HG03520 (cell line): ENCODE data around the gene LRMDA.

Experiments used
- ATAC-seq: cut with Tn5 transposase; IDR thresholded peaks from one replicate; pipeline ENCODE4 v1.9.1; 2021; ENCODE audit warnings: mild to moderate bottlenecking, moderate library complexity; ENCODE audit not compliant: unreplicated experiment

LRMDA gene

DNA sequence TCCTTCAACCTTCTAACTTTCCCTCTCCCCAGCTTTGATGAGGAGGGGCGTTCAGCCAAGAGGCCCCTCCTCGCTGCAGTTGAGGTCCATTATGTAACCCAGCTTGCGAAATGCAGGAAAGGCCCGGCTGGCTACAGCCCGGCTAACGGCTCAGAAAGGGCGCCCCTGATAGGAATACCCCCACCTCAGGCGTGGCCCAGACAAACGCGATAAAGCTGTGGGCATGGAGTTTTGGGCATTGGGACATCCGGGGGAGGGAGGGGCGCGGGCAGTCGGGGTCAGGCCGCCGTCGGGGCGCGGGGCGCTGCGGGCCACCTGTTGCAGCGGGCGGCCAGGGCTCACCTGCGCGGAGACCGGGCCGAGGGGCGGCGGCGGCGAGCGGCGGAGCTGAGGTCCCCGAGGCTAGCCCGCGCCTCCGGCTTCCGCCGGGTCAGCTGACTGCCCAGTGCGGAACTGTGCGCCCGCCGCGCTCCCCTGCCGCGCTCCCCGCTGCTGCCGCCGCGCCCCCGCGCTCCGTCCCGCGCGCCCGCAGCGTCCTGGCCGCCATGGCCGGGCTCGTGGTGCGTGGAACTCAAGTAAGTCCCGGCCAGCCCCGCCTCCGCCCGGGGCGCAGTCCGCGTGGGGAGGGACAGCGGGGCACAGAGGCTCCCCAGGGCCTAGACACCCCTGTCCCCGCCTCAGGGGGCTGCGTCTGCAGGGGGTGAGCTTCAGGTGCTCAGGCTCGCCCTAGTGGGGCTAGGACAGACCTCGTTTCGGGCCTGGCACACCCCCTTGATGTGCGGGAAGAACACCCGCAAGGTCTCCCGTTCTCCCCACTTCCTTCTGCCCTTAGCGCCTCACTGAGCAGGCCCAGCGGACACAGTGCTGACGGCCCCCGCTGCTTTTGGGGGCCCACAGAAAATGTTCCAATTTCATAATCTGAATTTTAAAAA is at the start of gene LRMDA:
TSS of gene LRMDA (plus strand) at position 445 of the 932 bp plus-strand sequence.
- no peak for ATAC-seq

DNA sequence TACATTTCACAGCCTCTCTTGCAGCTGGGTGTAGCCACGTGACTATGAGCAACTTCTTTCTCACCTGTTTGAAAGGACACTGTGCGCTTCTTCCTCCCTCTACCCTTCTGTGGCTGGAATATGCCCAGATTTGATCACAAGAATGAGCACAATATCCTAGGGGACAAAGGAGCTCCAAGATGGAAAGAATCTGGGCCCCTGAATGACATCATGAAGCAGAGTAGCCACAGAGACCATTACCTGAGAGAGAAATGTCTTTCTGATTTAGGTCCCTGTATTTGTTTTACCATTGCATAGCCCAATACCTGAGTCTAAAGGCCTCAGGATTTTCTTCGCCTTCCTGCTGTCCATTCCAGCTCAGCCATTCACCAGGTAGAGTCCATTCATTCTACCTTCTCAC is 45.3 kb upstream of the LRMDA start:
- ATAC-seq: no peak

DNA sequence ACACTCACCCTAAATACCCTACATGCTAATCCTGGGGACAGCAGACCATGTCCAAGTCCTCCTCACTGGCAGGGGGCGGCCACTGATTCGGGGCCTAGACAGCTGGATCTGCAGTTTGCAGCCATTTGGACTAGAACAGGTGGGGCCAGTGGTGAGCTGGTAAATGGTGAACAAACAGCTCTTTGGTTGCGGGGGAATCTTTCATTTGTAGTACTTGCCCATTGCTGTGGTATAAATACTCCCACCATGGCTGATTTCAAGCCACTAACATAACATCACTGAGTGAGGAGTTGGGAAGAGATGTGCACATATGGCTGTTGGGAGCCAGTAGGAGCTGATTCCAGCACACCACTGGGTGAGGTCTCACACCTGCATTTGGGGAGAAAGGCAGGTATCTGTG is 43.3 kb upstream of the LRMDA start:
- ATAC-seq: no peak

DNA sequence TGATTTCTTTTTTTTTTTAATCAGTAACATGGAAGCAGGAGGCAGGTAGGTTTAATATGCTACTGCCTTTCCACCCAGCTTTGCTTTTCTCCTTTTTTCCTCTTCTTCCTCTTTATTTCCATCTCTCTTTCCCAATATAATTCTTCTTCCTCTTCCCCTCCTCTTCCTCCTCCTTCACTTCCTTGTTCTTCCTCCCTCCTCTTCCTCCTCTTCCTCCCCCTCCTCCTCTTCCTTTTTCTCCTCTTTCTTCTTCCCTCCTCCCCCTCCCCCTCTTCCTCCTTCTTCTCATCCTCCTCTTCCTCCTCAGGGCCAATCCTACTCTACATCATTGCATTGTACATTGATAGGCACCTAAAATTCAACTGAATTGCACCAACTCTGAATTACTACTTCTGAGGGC is 41.2 kb upstream of the LRMDA start:
- no peak for ATAC-seq

DNA sequence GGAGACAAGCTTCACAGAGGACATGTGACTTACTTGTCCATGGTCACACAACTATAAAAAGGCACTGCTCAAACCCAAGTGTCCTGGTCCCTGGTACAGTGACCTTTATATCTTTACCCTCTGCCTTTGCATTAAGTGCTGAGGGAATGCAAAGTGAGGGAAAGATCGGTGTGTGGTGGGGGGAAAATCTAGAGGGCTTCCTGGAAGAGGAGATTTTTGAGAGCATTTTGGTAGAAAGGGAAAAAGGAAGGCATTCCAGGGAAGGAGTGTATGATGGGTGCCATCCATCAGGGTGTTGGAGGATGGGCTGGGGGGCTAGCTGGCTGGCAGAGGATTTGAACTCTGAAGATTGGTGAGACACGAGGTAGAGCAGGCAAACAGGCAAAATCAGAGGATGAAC is 39.2 kb upstream of the LRMDA start:
- ATAC-seq: no peak

DNA sequence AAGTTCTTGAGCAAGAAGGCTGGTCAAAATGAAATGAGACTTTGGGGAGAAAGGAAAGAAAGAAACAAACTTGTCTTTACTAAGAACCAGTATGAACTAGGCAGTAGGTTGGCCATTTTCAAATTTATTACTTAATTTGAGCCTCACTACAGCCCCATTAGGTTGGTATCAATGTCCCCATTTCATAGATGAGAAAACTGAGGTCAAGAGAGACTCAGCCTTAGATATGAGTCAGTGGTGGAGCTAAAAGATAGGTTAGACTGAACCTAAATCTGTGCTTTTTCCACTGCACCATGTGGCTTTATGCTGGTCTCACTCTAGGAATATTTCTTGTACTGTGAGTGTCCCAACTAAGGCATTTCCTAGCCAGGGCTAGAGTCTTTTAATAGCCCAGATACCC is 38.7 kb upstream of the LRMDA start:
- ATAC-seq: no peak

DNA sequence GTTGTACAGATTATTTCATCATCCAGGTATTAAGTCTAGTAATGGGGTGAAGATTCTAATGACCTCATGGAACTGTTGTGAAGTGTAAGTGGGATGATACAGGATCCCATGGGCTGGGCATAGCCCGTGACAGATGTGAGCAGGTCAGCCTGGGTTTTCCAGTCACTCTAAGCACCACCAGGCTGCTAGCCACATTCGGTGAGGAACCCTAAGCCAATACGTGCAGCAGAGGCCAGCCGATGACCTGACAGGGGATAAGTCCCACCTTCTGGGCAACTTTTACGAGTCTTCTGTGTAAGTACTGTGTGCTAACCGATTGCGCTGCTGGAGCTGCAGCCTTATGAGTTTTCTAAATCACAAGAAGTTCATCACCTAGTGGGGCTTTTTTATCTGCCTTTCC is 37.2 kb upstream of the LRMDA start:
- ATAC-seq: no peak

DNA sequence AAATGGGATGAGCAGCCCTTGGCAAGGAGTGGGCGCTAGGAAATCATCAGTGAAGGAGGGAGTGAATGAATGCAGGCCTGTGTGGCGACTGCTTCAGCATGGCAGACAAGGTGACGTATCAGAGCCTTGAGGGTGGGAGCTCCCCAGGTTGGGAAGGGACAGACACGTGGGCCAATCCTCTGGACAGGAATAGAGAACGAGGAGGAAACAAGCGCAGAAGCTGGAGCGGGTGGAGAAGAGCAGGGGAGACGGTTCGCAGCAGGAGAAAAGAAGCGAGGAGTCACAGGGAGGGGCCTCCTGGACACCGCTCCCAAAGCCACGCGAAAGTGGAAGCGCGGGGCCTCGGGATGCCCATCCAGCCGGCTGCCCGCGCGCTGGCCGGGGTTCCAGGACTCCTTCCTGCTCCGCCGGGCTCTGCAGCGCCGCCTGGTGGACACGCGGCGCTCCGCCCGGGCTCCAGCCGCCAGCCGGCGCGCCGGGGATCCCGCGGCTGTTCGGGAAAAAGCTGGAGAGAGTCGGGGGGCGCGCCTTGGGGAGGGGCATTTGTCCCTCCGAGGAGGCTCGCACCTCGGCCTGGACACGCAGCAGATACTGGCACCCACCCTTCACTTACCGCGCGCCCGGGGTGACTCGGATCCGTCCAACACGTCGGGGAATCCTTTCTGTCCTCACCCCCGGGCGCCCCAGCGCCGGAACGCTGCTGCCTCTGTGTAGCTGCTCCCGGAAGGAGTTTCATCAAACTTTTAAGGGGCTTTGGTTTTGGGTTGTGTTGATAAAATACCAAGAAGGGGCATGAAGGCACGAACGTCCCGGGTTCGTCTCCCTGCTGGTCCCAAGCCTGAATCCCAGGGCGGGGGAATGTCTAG is 36.1 kb upstream of the LRMDA start:
- no peak for ATAC-seq

DNA sequence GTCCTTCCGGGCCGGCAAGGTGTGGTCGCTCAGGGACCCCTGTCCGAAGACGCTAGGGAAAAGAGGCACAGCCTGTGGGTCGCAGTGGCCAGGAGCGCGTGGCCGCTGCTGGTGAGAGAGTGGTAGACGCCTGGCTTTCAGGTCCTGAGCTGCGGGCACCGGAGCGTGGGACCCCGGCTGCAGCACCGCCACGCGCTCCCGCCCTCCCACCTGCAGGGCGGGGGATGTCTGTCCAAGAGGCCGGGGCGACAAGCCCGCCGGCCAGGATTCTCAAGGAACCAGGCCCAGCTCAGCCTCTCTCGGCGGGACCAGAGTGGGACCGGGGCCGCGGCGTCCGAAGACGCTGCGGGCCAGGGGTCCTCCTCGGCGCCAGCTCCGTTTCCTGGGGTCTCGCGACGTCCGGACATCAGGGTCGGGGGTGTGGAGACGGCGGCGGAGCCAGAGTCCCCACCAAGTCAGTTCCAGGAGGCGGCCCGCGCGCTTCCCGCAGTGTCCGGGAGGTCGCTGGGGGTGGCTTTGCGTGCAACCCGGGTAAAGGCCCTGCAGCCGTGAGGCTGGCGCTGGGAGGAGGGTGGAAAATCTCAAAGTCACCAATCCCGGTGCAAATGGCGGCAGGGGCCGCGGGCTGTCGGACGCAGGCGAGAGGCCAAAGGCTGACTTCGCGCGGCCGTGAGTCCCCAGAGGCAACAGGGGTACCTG is 35.3 kb upstream of the LRMDA start:
- ATAC-seq: no peak

DNA sequence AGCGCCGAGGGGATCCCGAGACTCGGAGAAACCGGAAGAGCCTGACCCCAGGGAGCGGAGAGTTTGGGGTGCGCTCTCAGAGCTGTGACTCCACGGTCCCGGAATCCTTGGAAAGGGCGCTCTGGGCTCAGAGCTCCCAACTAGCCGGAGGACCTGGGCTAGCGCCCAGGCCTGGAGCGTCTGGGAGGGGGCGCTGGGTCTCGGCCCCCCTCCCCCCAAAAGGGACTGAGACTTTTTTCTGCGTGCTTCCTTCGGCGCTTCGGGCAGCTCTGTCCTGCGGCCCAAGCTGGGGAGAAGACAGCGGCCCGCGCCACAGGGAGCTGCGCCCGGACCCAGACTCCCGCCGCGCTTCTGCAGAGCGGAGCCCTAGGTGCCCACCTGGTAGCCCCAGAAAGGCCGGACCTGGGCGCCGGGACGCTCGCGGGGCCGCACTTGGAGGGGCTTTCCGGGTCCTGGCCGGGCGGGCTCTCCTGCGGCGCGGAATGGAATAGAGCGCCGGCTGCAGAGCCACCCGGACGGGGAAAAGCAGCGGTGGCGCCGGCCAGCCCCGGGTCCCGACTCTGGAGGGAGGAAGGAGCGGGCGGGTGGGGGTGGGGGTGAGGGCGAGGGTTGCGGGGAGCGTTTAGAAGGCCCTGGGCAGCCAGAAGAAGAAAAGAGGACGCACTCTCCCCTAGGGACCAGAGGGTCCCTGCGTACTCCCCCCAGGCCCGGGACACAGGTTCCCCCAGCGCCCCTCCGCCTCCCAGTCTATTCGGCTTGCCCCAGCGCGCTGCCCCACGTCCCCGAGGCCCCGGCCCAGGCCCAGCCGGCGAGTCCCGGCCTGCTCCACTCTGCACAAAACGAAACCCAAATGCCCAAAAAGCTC is 34.6 kb upstream of the LRMDA start:
- no peak for ATAC-seq

DNA sequence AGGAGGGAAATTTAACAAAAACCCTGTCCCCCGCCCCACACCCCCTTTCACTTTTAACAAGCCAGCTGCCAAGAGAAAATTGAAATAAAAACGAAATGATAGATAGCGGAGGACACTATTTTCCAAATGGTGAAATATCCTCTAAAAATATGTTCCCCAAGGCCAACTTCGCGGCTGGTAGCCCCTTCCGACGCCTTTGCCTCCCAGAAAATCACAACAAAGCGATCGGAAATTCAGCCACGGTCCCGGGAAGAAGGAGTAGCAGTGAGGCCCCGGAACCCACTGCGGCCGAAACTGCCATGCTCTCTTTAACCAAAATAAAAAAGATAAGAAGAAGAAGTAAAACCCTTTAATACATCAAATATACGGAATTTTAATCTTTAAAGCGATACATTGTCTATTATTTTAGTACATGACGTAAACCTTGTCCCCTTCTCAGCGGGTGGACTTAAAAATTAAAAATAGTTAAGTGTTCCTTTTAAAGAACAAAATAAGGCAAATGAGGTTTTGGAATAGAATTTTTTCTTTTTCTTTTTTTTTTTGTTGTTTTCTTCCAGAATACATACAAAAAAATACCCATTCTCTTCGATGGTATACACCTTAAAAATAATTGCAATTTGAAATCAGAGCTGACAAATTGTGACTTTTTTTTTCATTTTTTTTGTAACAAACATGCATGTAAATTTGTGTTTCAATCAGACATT is 33.8 kb upstream of the LRMDA start:
- ATAC-seq: no peak

DNA sequence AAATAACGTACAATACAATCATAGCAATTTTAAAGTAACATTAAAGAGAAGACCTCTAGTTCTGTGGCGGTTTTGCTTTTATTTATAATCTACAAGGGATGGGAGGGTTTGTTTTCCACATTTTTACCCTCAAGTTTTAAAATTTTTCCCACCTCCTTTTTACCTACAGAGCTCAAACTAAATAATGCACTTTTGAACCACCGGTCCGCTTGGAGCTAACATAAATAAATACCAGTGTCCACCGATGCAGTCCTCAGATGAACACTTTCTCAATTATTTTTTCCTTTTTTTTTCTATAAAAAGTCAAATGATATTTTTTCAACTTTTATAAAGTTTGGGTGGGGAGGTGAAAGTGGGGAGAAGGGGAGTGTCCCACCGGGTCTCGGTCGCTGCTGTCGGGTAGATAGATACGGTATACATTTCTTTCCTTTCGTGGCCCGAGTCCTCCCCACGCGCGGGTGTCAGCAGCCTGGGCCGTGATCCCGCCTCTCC is 33.2 kb upstream of the LRMDA start:
- ATAC-seq: no peak

DNA sequence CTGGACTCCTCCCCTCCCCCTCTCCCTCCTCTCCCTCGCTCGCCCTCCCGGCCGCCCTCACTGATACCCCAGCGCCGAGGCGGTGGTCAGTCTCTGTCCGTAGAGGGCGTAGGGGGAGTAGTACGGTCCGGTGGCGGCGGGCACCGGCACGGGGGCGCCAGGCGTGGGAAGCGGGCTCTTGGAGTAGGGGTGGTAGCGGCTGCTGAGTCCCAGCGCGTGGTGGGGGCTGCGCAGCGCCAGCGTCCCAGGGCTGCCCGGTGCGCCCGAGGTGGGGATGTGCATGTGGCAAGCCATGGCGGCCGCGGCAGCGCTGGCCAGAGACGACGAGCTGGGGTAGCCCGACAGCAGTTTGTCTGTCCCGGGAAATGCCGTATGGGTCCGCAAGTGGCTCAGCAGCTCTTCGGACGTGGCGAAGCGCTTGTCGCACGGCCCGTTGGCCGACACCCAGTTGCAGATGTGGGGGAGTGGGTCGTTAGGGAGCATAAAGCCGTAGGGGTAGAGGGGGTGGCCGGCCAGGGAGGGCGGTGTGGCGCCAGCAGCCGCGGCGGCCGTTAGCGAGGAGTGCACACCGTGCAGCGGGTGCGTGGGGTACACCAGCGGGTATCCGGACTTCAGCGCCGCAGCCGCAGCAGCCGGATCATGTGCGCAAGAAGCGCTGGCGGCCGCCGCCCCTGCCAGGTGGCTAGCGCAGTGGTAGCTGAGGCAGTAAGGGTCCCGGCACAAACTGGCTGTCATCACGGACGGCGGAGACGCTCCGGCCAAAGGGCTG is 32.5 kb upstream of the LRMDA start:
- ATAC-seq: no peak

DNA sequence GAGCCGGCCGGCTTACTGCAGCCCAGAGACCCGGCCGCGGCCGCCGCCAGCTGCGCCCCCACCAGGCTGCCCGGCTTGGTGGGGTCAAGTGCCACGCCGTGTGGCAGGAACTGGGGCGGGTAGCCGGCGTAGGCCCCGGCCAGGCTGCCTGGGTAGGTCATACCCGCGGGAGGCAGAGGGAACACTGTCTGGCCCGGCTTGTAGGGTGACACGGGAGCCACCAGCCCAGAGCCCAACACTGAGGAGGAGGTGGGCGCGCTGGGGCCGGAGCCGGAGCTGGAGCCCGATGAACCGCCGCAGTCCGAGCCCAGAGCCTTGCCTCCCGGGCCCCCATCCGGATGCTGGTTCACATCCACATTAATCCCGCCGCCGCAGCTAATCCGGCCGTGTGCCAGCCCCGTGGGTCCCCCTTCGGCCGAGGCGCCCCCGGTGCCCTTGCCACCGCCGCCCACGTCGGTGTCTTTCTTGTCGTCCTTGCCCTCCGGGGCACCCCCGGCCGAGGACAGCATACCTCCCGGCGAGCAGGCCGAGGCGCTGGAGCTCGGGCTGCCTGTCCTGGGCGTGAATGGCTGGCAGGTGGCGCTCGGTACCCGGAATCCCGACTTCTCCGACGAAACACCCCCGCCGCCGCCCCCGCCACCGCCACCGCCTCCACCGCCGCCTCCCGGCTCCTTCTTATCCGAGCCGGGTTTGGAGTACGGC is 31.8 kb upstream of the LRMDA start:
- ATAC-seq: no peak

DNA sequence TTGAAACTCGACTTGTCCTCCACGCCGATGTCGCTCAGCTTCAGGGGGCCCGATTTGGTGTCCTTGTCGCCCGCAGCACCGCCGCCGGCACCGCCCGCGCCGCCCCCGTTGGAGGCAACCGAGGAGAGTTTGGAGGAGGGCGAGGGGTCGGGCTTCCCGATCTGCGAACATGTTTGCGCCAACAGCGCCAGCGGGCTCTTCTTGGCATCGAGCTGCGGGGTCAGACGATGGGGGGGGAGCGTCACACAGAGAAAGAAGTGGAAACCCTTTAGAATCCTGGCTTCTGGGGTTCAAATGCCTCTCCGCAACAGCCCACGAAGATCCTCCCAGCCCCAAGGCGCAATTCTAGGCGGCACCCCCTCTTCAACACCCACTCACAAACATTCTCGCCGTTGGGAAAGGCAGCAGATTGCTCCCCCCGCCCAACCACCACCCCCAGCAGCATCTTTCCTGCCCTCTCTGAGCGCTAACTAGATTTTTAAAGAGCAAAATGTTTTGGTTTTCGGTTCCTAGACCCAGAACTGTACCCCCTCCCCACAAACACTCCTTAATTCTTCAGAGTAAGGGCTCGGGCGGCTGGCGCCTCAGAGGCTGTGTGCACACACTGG is 31.2 kb upstream of the LRMDA start:
- ATAC-seq: no peak

DNA sequence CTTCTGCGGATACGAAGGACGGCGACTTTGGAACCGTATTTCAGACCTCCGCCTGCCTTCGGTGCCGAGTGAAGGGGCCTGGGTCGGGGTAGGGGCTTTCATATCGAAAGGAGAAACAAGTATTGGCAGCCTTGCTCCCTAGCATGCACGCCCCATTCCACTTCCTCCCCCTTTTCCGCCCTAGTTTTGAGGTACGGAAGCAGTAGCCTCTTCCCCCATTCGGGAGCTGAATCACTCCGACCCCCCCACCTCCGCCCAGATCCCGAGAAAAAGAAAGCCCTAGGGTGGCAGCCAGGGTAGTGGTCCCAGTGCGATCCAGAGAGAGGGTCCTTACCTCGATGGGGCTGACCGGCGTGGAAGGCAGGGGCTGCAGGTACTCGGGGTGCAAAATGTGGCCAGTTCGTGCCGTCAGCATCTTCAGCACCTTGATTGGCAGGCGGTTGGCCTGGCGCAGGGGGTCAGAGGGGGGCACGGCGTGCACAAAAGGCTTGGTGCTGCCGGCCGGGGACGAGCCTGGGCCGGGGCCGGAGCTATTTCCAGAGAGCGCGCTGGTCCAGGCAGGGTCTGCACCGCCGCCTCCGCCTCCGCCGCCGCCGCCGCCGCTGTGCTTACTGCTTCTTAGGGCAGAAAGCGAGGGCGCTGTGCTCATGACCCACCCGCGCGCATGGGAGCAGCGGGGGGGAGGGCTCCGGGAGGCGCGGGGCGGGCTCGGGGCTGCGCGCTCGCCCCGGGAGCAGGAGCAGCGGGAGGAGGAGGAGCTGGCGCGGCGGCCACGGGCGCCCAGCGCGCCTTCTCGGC is 30.5 kb upstream of the LRMDA start:
- peak; percentile 19 for ATAC-seq
